ENCODE data around the gene SCRT2. TPM values are rescaled to one million over a fixed set of nuclear protein-coding genes. Genes with fewer than 3 reads are reported as not detected.
A peak's percentile ranks its signal among the peaks of the same experiment; 100 is the strongest.

SCRT2 gene
- total RNA-seq, 1 donor from 2014 or later: not detected

DNA sequence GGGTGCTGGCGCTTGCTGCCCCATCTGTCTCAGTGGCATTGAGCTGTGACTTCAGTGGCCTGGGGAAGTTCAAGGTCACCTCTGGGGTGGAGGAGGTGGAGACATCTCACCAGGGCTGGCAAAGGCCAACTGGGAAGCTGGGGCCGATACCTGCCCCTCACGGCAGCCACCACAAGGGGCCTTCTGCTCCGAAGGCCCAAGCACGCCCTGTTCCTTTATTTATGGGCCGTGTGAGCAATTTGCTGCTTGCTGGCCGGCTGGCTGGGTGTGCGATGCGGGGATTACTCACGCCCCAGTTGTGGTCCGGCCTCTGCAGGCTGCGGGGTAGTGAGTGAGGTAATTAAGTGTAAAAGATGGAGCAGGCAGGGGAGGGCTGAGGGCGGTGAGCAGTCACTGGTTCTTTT is 13.2 kb upstream of the SCRT2 start:
- H3K27me3 ChIP-seq: peaks cover 17% of the 10 kb centered on the region
- DNase-seq (ENCODE audit: low spot score): peak; percentile 95
- peaks cover 17% of the 10 kb centered on the region for H3K4me1 ChIP-seq
- no peak for TF ChIP-seq EZH2 (IDR thresholded peaks at IDR 0.05)
- TF ChIP-seq, protein P1, sequence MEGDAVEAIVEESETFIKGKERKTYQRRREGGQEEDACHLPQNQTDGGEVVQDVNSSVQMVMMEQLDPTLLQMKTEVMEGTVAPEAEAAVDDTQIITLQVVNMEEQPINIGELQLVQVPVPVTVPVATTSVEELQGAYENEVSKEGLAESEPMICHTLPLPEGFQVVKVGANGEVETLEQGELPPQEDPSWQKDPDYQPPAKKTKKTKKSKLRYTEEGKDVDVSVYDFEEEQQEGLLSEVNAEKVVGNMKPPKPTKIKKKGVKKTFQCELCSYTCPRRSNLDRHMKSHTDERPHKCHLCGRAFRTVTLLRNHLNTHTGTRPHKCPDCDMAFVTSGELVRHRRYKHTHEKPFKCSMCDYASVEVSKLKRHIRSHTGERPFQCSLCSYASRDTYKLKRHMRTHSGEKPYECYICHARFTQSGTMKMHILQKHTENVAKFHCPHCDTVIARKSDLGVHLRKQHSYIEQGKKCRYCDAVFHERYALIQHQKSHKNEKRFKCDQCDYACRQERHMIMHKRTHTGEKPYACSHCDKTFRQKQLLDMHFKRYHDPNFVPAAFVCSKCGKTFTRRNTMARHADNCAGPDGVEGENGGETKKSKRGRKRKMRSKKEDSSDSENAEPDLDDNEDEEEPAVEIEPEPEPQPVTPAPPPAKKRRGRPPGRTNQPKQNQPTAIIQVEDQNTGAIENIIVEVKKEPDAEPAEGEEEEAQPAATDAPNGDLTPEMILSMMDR (IDR thresholded peaks at IDR 0.05): peak; percentile 46
- H3K4me2 ChIP-seq: peak overlapping the region; percentile 70
- no peak overlapping the region for H3K4me3 ChIP-seq
- H3K36me3 Mint-ChIP-seq: no peaks in the 10 kb centered on the region
- no peaks in the 10 kb centered on the region for H3K36me3 ChIP-seq
- no peaks in the 10 kb centered on the region for H3K9me3 ChIP-seq (ENCODE audit: low read depth)
- peaks cover 16% of the 10 kb centered on the region for H3F3A ChIP-seq (ENCODE audit: low read depth)
- H3K27me3 Mint-ChIP-seq (ENCODE audit: insufficient read depth, low read depth): peaks cover 41% of the 10 kb centered on the region
- H3K79me2 ChIP-seq (ENCODE audit: low read depth): no peaks in the 10 kb centered on the region
- H3K27ac ChIP-seq: no peak overlapping the region
- no peaks in the 10 kb centered on the region for H3K9me3 Mint-ChIP-seq
- H3K4me3 Mint-ChIP-seq: peak overlapping the region; percentile 57
- H4K20me1 ChIP-seq (ENCODE audit: low read depth): peaks cover 11% of the 10 kb centered on the region
- no peak overlapping the region for H3K27ac Mint-ChIP-seq
- no peak overlapping the region for H3K9ac ChIP-seq
- H2AFZ ChIP-seq (replicated peaks): no peak overlapping the region
- H3K4me1 Mint-ChIP-seq: peaks cover 25% of the 10 kb centered on the region

DNA sequence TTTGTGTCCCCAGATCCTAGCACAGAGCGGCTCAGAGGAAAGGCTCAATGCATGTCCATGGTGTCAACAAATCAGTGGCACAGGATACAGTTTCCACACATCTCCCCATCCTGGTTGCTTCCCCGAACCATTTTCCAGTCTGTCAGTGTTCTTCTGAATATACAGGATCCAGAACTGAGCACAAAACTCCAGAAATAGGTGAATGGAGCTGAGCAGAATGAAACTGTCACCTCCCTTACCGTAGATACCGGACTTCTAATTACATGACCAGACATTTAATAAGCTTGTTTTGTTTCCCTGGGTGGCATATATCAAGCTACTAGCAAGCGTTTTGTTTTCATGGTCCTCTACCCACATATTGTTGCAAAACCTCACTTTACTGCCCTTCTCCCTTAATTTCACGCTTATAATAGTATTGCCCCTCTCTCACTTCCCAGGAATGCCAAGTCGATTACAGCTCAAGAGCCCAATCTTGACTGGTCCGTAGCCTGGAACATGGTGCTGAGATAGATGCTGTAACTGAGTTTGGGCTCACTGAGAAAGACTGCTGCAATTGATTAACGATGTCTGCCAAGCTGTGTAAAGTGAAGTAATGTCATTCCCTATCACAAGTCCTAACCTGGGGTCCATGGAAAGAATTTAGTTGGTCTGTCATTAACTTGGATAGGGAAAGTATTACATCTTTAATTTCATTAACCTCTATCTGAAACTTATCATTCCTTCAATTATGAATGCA is 12.0 kb upstream of the SCRT2 start:
- TF ChIP-seq EZH2phosphoT487 (IDR thresholded peaks at IDR 0.05) (no peak), EZH2 (IDR thresholded peaks at IDR 0.05) (no peak)
- TF ChIP-seq, protein P1 (IDR thresholded peaks at IDR 0.05): no peak
- no peak for DNase-seq (ENCODE audit: low spot score)
- H3K9me3 Mint-ChIP-seq: no peaks in the 10 kb centered on the region
- Histone ChIP-seq H3K9me3 (ENCODE audit: low read depth) (no peaks in the 10 kb centered on the region), H3K4me1 (peaks cover 17% of the 10 kb centered on the region), H3F3A (ENCODE audit: low read depth) (peaks cover 16% of the 10 kb centered on the region), H3K79me2 (ENCODE audit: low read depth) (no peaks in the 10 kb centered on the region), H3K9ac (no peak overlapping the region), H3K4me2 (peak overlapping the region; percentile 70), H3K27me3 (peaks cover 17% of the 10 kb centered on the region), H2AFZ (replicated peaks) (no peak overlapping the region), H3K4me3 (no peak overlapping the region), H4K20me1 (ENCODE audit: low read depth) (peaks cover 11% of the 10 kb centered on the region), H3K36me3 (no peaks in the 10 kb centered on the region), H3K27ac (no peak overlapping the region)
- H3K27me3 Mint-ChIP-seq (ENCODE audit: insufficient read depth, low read depth): peaks cover 41% of the 10 kb centered on the region
- H3K27ac Mint-ChIP-seq: no peak overlapping the region
- H3K36me3 Mint-ChIP-seq: no peaks in the 10 kb centered on the region
- H3K4me3 Mint-ChIP-seq: no peak overlapping the region
- H3K4me1 Mint-ChIP-seq: peaks cover 25% of the 10 kb centered on the region

DNA sequence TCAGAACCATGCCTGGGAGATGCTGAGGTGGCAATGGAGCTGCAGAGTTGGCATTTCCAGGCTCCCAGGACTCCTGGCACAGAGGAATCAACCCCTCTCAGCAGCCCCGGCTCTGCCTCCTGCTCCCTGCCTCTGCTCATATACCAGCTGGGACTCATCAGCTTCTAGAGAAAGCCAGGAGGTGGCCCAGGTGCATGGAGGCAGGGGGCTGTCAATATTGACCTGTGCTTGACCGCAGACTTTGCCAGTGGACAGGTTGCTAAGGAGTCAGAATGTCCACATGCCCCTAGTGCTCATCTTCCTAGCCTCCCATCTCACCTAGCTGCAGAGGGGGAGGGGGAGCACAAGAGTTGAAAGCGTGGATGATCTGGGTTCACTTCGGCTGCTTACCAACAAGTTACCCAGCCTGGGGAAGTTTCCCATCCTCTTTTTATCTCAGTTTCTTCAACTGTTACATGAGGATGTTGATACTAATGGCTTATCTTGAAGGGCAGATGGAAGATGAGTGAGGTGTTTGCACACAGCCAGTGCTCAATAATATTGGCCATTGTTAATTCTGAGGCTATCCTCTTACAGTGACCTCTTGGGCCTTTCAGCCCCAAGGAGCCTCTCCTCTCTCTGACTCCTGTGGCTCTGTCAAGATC is 9.2 kb upstream of the SCRT2 start:
- no peak overlapping the region for H3K27ac Mint-ChIP-seq

More for the DNA sequence above, 9.2 kb upstream of the SCRT2 start:
- no peak for DNase-seq (ENCODE audit: low spot score)
- no peaks in the 10 kb centered on the region for H3K79me2 ChIP-seq (ENCODE audit: low read depth)
- Mint-ChIP-seq H3K9me3 (no peaks in the 10 kb centered on the region), H3K4me1 (peaks cover 25% of the 10 kb centered on the region), H3K4me3 (no peak overlapping the region), H3K27me3 (ENCODE audit: insufficient read depth, low read depth) (peaks cover 35% of the 10 kb centered on the region), H3K36me3 (no peaks in the 10 kb centered on the region)
- H3K4me3 ChIP-seq: no peak overlapping the region
- no peak overlapping the region for H2AFZ ChIP-seq (replicated peaks)
- no peak overlapping the region for H3K9ac ChIP-seq
- H3K9me3 ChIP-seq (ENCODE audit: low read depth): no peaks in the 10 kb centered on the region
- H4K20me1 ChIP-seq (ENCODE audit: low read depth): peaks cover 11% of the 10 kb centered on the region
- H3K36me3 ChIP-seq: no peaks in the 10 kb centered on the region
- no peak overlapping the region for H3K27ac ChIP-seq
- peaks cover 17% of the 10 kb centered on the region for H3K4me1 ChIP-seq
- no peak overlapping the region for H3K4me2 ChIP-seq
- TF ChIP-seq EZH2 (IDR thresholded peaks at IDR 0.05) (no peak), EZH2phosphoT487 (IDR thresholded peaks at IDR 0.05) (no peak)
- TF ChIP-seq, protein P1 (IDR thresholded peaks at IDR 0.05): no peak
- H3K27me3 ChIP-seq: peaks cover 19% of the 10 kb centered on the region
- H3F3A ChIP-seq (ENCODE audit: low read depth): peaks cover 16% of the 10 kb centered on the region

All from neural progenitor cell (in vitro differentiated cells).